Activated CD8-positive, alpha-beta memory T cell treated with anti-CD3 and anti-CD28 coated beads, Interleukin-2, amount 10 ng/mL, durations not matched to agents 7 days and 5 days (primary cell): ENCODE data around the gene DGCR2. TPM values are rescaled to one million over a fixed set of nuclear protein-coding genes. Genes with fewer than 3 reads are reported as not detected.

Experiments used
- ATAC-seq: fragments of 150-1000 bp; cut with Tn5 transposase; one replicate; pipeline ENCODE4 v1.10.0; 2021; ENCODE audit warnings: moderate library complexity
- CTCF ChIA-PET: fragments of 350-600 bp; sonication (Branson Sonifier 250); formaldehyde crosslinking; loops from one replicate; lab custom pipeline; 2021; ENCODE audit warnings: antibody characterized with exemption; lab: Charles Lee
- DNase-seq: peaks from one replicate; pipeline ENCODE4 v3.0.0-alpha.2; 2020
- H3K27ac Mint-ChIP-seq: one replicate; pipeline ENCODE4 v1.8.0; 2021; ENCODE audit warnings: mild to moderate bottlenecking, mixed read lengths
- H3K27me3 Mint-ChIP-seq: one replicate; pipeline ENCODE4 v1.8.0; 2021; ENCODE audit warnings: mixed read lengths
- H3K36me3 Mint-ChIP-seq: one replicate; pipeline ENCODE4 v1.8.0; 2021; ENCODE audit warnings: mild to moderate bottlenecking, mixed read lengths
- H3K4me1 Mint-ChIP-seq: one replicate; pipeline ENCODE4 v1.8.0; 2021; ENCODE audit warnings: mixed read lengths
- H3K4me3 Mint-ChIP-seq: one replicate; pipeline ENCODE4 v1.8.0; 2021; ENCODE audit warnings: mild to moderate bottlenecking, moderate library complexity, mixed read lengths
- H3K9me3 Mint-ChIP-seq: one replicate; pipeline ENCODE4 v1.8.0; 2022; ENCODE audit warnings: low read depth, mixed read lengths
- total RNA-seq, 2 experiments: library from RNA; stranded (reverse); gene quantifications; one replicate each; pipeline ENCODE4 v1.2.3, GENCODE V29; 2021

The DGCR2 gene
- total RNA-seq, 2 experiments from 2014 or later: 27.8 TPM

DNA sequence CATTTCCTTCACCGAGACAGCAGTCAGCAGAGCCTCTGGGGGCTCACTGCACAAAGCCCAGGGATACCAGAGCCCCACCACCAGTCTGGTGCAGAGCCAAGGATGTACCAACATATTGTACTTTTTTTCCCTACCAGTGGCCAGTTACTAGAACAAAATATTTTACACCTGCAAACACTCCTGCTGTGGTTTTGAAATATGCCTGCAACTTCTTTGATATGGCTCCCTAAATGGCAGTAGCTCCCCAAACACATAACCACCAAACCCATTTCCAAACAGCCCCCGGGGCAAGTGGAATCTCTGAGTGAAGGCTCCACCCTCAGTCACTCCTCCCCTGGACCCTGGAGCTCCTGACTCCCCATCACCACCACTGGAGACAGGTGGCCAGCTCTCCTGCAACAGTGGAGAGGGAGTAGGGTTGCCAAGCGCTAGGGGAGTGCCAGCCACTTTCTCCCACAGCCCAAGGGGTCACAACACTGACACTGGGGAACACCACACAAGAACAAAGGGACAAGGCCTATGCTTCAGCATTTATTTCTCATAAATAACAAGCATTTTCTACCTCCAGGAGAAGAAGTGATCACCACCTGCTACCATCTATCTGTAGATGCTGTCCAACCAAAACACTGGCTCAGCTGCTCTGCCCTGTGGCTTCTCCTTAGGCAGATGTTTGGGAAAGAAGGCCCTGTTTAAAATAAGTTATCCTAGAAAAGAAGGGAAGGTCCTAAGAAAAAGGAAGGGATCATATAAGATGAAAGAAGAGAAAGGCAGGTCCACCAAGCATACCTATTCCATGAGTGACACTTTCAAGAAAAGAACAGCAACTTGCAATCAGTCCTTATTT, 15.1 kb downstream of the DGCR2 start:
- peaks cover 46% of the 10 kb centered on the region for H3K4me1 Mint-ChIP-seq
- no peaks in the 10 kb centered on the region for H3K9me3 Mint-ChIP-seq
- ATAC-seq (no peak), DNase-seq (no peak)
- peaks cover 5% of the 10 kb centered on the region for H3K36me3 Mint-ChIP-seq
- peak overlapping the region; percentile 33 for H3K27ac Mint-ChIP-seq
- H3K27me3 Mint-ChIP-seq: no peaks in the 10 kb centered on the region
- H3K4me3 Mint-ChIP-seq: no peak overlapping the region
- CTCF ChIA-PET: no interaction called here

GRCh38 chr22:19105867-19106802, 16.1 kb downstream of the DGCR2 start:
- Mint-ChIP-seq H3K9me3 (no peaks in the 10 kb centered on the region), H3K27ac (peak overlapping the region; percentile 65), H3K4me3 (no peak overlapping the region), H3K27me3 (no peaks in the 10 kb centered on the region), H3K36me3 (peaks cover 9% of the 10 kb centered on the region), H3K4me1 (peaks cover 42% of the 10 kb centered on the region)
- CTCF ChIA-PET: interaction anchor here (1.7 kb wide), 1 partner anchor 38 kb away, joined by 3 read pairs; the partner anchor contains the start of gene ESS2
- ATAC-seq (peak; percentile 41), DNase-seq (peak; percentile 54)

GRCh38 chr22:19105456-19105855, 16.8 kb downstream of the DGCR2 start:
- no peak overlapping the region for H3K27ac Mint-ChIP-seq
- peaks cover 38% of the 10 kb centered on the region for H3K4me1 Mint-ChIP-seq
- ATAC-seq: no peak

GRCh38 chr22:19103880-19104821, 18.1 kb downstream of the DGCR2 start:
- Mint-ChIP-seq H3K4me3 (no peak overlapping the region), H3K4me1 (peaks cover 28% of the 10 kb centered on the region), H3K27me3 (no peaks in the 10 kb centered on the region), H3K27ac (no peak overlapping the region), H3K36me3 (peaks cover 12% of the 10 kb centered on the region), H3K9me3 (no peaks in the 10 kb centered on the region)
- CTCF ChIA-PET: interaction anchor here (1.7 kb wide), 1 partner anchor 40 kb away, joined by 3 read pairs; the partner anchor contains the start of gene ESS2
- no peak for ATAC-seq
- DNase-seq: no peak

More at GRCh38 chr22:19105456-19105855, 16.8 kb downstream of the DGCR2 start:
- Mint-ChIP-seq H3K27me3 (no peaks in the 10 kb centered on the region), H3K36me3 (peaks cover 10% of the 10 kb centered on the region), H3K4me3 (no peak overlapping the region), H3K9me3 (no peaks in the 10 kb centered on the region)
- no peak for DNase-seq
- CTCF ChIA-PET: interaction anchor here (1.7 kb wide), 1 partner anchor 39 kb away, joined by 3 read pairs; the partner anchor contains the start of gene ESS2

DNA sequence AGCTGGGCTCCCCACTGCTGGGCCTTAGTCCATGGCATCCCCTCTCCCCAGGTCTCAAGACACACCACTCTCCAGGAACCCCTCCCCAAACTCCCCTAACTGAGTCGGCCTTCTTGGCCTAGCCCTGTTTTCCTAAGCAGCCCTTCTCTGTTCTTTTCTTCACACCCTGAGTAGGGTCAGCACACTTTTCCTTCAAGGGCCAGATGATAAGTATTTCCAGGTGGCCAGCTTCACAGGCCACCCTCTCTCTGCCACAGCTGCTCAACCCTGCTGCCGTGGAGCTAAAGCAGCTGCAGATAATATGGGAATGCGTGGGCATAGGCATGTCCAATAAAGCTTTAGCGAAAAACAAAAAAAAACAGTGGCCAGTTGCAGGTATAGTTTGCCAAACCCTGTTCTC, 24.1 kb downstream of the DGCR2 start:
- Mint-ChIP-seq H3K9me3 (no peaks in the 10 kb centered on the region), H3K36me3 (peaks cover 11% of the 10 kb centered on the region), H3K27me3 (no peaks in the 10 kb centered on the region), H3K4me3 (no peak overlapping the region), H3K4me1 (peaks cover 4% of the 10 kb centered on the region), H3K27ac (no peak overlapping the region)
- CTCF ChIA-PET: interaction anchor here (1.2 kb wide), 1 partner anchor 17 kb away, joined by 3 read pairs; no protein-coding TSS in a partner anchor
- DNase-seq (no peak), ATAC-seq (no peak)

DNA sequence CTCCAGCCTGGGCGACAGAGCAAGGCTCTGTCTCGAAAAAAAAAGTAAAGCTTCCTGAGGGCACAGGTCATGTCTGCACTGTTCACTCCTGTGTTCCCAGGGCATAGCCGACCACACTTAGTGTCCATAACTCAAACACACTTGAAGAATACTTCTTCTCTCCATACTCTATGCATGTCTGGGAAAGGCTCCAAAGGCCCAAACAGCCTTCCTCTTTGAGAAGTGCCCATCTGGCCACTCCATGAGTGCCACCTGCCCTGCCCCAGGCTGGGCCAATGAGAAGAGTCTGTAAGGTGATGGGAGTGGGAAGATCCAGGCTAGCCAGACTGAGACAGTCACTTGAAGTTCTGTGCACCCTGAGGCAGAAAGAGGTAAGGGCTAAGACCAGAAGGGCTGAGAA, 24.7 kb downstream of the DGCR2 start:
- Mint-ChIP-seq H3K4me1 (peaks cover 5% of the 10 kb centered on the region), H3K27me3 (no peaks in the 10 kb centered on the region), H3K27ac (no peak overlapping the region), H3K36me3 (peaks cover 9% of the 10 kb centered on the region), H3K9me3 (no peaks in the 10 kb centered on the region), H3K4me3 (no peak overlapping the region)
- no peak for DNase-seq
- ATAC-seq: no peak
- CTCF ChIA-PET: interaction anchor here (1.1 to 1.2 kb wide), 2 partner anchors 18 to 47 kb away, joined by 3 read pairs; partner anchors contain the start of gene ESS2

- H3K27ac Mint-ChIP-seq: no peak overlapping the region
- peaks cover 5% of the 10 kb centered on the region for H3K36me3 Mint-ChIP-seq
- DNase-seq (no peak), ATAC-seq (no peak)
- CTCF ChIA-PET: no interaction called here
- no peaks in the 10 kb centered on the region for H3K9me3 Mint-ChIP-seq
- no peaks in the 10 kb centered on the region for H3K27me3 Mint-ChIP-seq
- H3K4me1 Mint-ChIP-seq: peaks cover 5% of the 10 kb centered on the region
- H3K4me3 Mint-ChIP-seq: no peak overlapping the region
These were observed 25.7 kb downstream of the DGCR2 start for GRCh38 chr22:19096555-19096954.

DNA sequence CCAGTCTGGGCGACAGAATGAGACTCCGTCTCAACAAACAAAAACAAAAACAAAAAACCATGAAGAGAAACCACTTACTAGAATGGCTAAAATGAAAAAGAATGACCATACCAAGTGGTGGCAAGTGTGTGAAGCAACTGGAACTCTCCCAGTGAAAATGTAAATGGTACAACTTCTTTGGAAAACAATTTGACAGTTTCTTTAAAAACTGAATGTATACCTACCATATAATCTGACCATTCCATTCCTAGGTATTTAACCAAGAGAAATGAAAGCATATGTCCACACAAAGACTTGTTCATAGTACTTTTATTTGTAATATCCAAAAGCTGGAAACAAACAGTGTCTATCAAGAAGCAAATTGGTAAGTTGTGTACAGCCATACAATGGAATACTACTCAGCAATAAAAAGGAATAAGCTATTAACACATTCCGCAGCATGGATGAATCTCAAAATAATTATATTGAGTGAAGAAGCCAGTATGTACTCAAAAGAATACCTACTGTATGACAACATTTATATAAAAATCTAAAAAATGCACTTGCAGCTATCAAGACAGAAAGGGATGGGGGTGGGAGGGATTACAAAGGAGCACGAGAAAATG, 27.7 kb downstream of the DGCR2 start:
- no peak for DNase-seq
- no peaks in the 10 kb centered on the region for H3K27me3 Mint-ChIP-seq
- no peak overlapping the region for H3K27ac Mint-ChIP-seq
- no peak overlapping the region for H3K4me3 Mint-ChIP-seq
- peaks cover 4% of the 10 kb centered on the region for H3K4me1 Mint-ChIP-seq
- peaks cover 2% of the 10 kb centered on the region for H3K36me3 Mint-ChIP-seq
- no peak for ATAC-seq
- no peaks in the 10 kb centered on the region for H3K9me3 Mint-ChIP-seq
- CTCF ChIA-PET: no interaction called here

DNA sequence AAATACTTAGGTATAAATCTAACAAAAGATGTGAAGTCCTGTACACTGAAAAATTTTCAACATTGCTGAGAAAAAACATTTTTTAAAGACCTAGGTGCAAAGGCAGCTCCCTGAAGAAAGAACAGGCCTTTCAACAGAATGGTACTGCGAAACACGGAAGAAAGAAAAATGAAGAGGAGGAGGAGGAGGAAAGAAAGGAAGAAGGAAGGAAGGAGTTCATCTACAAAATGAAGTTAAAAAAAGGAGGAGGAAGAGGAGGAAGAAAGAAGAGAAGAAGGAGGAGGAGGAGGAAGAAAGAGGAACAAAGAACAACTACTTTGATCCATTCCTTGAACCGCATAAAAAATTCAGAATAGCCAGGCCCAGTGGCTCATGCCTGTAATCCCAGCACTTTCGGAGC, 29.5 kb downstream of the DGCR2 start:
- peaks cover 8% of the 10 kb centered on the region for H3K36me3 Mint-ChIP-seq
- no peak overlapping the region for H3K27ac Mint-ChIP-seq
- no peaks in the 10 kb centered on the region for H3K27me3 Mint-ChIP-seq
- DNase-seq (no peak), ATAC-seq (no peak)
- H3K9me3 Mint-ChIP-seq: no peaks in the 10 kb centered on the region
- CTCF ChIA-PET: no interaction called here
- H3K4me3 Mint-ChIP-seq: no peak overlapping the region
- peaks cover 4% of the 10 kb centered on the region for H3K4me1 Mint-ChIP-seq

- Mint-ChIP-seq H3K9me3 (no peaks in the 10 kb centered on the region), H3K4me3 (no peak overlapping the region), H3K36me3 (peaks cover 9% of the 10 kb centered on the region), H3K27ac (no peak overlapping the region), H3K4me1 (peaks cover 8% of the 10 kb centered on the region), H3K27me3 (no peaks in the 10 kb centered on the region)
- ATAC-seq (no peak), DNase-seq (no peak)
- CTCF ChIA-PET: interaction anchor here (1.4 kb wide), 1 partner anchor 31 kb away, joined by 3 read pairs; no protein-coding TSS in a partner anchor
These were observed 31.6 kb downstream of the DGCR2 start for GRCh38 chr22:19090586-19091127.

DNA sequence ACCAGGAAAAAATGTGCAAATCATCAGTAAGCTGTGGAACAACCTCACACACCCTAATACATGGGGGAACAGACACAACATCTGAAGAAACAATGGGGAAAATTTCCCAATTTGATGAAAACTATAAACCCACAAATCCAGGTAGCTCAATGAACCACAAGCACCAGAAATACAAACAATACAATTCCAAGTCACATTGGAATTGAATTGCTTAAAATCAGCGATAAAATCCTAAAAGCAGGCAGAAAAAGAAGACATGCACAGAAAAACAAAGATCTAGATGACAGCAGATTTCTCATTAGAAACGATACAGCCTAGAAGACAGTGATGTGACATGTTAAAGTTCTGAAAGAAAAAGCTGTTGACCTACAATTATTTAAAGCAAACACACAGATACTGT, 32.0 kb downstream of the DGCR2 start:
- no peak overlapping the region for H3K4me3 Mint-ChIP-seq
- H3K27ac Mint-ChIP-seq: no peak overlapping the region
- ATAC-seq (no peak), DNase-seq (no peak)
- CTCF ChIA-PET: interaction anchor here (1.4 kb wide), 1 partner anchor 31 kb away, joined by 3 read pairs; no protein-coding TSS in a partner anchor
- no peaks in the 10 kb centered on the region for H3K9me3 Mint-ChIP-seq
- no peaks in the 10 kb centered on the region for H3K27me3 Mint-ChIP-seq
- peaks cover 12% of the 10 kb centered on the region for H3K4me1 Mint-ChIP-seq
- peaks cover 13% of the 10 kb centered on the region for H3K36me3 Mint-ChIP-seq
